Ishikawa (cell line): ENCODE measurements around the gene PAGE2.
A peak's percentile ranks its signal among the peaks of the same experiment; 100 is the strongest.

Source experiments
- CEBPB ChIP-seq: IDR thresholded peaks from 2 replicates; pipeline ENCODE4 v1.6.1; 2012
- CREB1 ChIP-seq: IDR thresholded peaks from 2 replicates; pipeline ENCODE4 v1.6.1; 2012; ENCODE audit warnings: low read depth
- EGR1 ChIP-seq: IDR thresholded peaks from 2 replicates; pipeline ENCODE4 v1.6.1; 2012
- EP300 ChIP-seq: IDR thresholded peaks from 2 replicates; pipeline ENCODE4 v1.6.1; 2012; ENCODE audit warnings: borderline replicate concordance
- FOXM1 ChIP-seq: IDR thresholded peaks from 2 replicates; pipeline ENCODE4 v1.6.1; 2012; ENCODE audit warnings: low read depth, borderline replicate concordance
- MAX ChIP-seq: IDR thresholded peaks from 2 replicates; pipeline ENCODE4 v1.6.1; 2012
- NFIC ChIP-seq: IDR thresholded peaks from 2 replicates; pipeline ENCODE4 v1.6.1; 2012
- RAD21 ChIP-seq: IDR thresholded peaks from 2 replicates; pipeline ENCODE4 v1.6.1; 2012; ENCODE audit warnings: low read depth
- REST ChIP-seq: IDR thresholded peaks from 2 replicates; pipeline ENCODE4 v1.6.1; 2012; ENCODE audit warnings: low read depth, mild to moderate bottlenecking
- TAF1 ChIP-seq: IDR thresholded peaks from 2 replicates; pipeline ENCODE4 v1.6.1; 2012; ENCODE audit warnings: low read depth, mild to moderate bottlenecking
- TCF12 ChIP-seq: IDR thresholded peaks from 2 replicates; pipeline ENCODE4 v1.6.1; 2012; ENCODE audit warnings: low read depth
- TEAD4 ChIP-seq: IDR thresholded peaks from 2 replicates; pipeline ENCODE4 v1.6.1; 2012
- USF1 ChIP-seq: IDR thresholded peaks from 2 replicates; pipeline ENCODE4 v1.6.1; 2012
- YY1 ChIP-seq: IDR thresholded peaks from 2 replicates; pipeline ENCODE4 v1.6.1; 2012; ENCODE audit warnings: low read depth
- ZBTB7A ChIP-seq: IDR thresholded peaks from 2 replicates; pipeline ENCODE4 v1.6.1; 2012; ENCODE audit warnings: low read depth

The PAGE2 gene

GRCh38 chrX:55088795-55089489 lies at the start of gene PAGE2:
Gene PAGE2 (plus strand): TSS chrX:55089018. CDS start chrX:55090021, 1,003 bp downstream.
- no peak for TF ChIP-seq FOXM1

- TF ChIP-seq CREB1 (no peak), EGR1 (no peak), YY1 (no peak), RAD21 (no peak), TEAD4 (no peak)
Measured at GRCh38 chrX:55039471-55039870, 49.3 kb upstream of the PAGE2 start.

GRCh38 chrX:55041514-55041913 lies 47.3 kb upstream of the PAGE2 start:
- TF ChIP-seq FOXM1: no peak
- TF ChIP-seq RAD21: no peak
- TF ChIP-seq CREB1: no peak
- no peak for TF ChIP-seq TCF12
- TF ChIP-seq MAX: no peak
- no peak for TF ChIP-seq EGR1
- no peak for TF ChIP-seq CEBPB
- TF ChIP-seq EP300: no peak

GRCh38 chrX:55056820-55057674 lies 31.8 kb upstream of the PAGE2 start:
- TF ChIP-seq CEBPB: no peak
- TF ChIP-seq RAD21: no peak
- TF ChIP-seq TEAD4: no peak
- no peak for TF ChIP-seq MAX
- TF ChIP-seq EGR1: no peak
- no peak for TF ChIP-seq CREB1
- TF ChIP-seq USF1: no peak
- no peak for TF ChIP-seq EP300
- TF ChIP-seq TCF12: no peak
- TF ChIP-seq TAF1: no peak
- TF ChIP-seq NFIC: no peak
- no peak for TF ChIP-seq FOXM1
- no peak for TF ChIP-seq REST
- TF ChIP-seq ZBTB7A: no peak
- no peak for TF ChIP-seq YY1

- no peak for TF ChIP-seq EP300
- no peak for TF ChIP-seq CEBPB
- peak; percentile 78 for TF ChIP-seq RAD21
Measured at GRCh38 chrX:55057675-55058249, 31.1 kb upstream of the PAGE2 start.

GRCh38 chrX:55072286-55072685 lies 16.5 kb upstream of the PAGE2 start:
- no peak for TF ChIP-seq FOXM1
- TF ChIP-seq TCF12: no peak
- TF ChIP-seq YY1: no peak
- TF ChIP-seq MAX: no peak
- no peak for TF ChIP-seq RAD21
- no peak for TF ChIP-seq CEBPB
- no peak for TF ChIP-seq USF1
- no peak for TF ChIP-seq TEAD4
- no peak for TF ChIP-seq CREB1
- TF ChIP-seq EP300: no peak
- TF ChIP-seq EGR1: no peak
- no peak for TF ChIP-seq ZBTB7A
- no peak for TF ChIP-seq REST
- TF ChIP-seq NFIC: no peak
- TF ChIP-seq TAF1: no peak
